ENCODE results near the gene TMEM161B.

TMEM161B gene

DNA sequence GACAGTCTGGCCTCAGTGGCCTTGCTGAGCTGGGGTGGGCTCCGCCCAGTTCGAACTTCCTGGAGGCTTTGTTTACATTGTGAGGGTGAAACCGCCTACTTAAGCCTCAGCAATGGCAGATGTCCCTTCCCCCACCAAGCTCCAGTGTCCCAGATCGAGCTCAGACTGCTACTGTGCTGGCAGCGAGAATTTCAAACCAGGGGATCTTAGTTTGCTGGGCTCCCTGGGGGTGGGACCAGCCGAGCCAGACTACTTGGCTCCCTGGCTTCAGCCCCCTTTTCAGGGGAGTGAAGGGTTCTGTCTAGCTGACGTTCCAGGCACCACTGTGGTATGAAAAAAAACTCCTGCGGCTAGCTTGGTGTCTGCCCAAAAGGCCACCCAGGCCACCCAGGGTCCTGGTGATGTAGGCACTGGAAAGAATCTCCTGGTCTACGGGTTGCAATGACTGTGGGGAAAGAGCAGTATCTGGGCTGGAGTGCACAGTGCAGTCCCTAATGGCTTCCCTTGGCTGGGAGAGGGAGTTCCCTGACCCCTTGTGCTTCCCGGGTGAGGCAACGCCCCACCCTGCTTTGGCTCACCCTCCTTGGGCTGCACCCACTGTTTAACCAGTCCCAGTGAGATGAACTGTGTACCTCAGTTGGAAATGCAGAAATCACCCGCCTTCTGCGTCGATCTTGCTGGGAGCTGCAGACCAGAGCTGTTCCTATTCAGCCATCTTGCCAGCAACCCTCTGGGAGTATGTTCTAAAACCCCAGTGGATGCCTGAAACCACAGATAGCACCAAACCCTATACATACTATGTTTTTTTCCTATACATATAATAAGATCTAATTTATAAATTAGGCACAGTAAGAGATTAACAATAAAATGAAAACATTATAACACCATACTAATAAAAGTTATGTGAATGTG lies 95.5 kb downstream of the TMEM161B start:
- H3K4me3 ChIP-seq (ENCODE audit: low read length): no peak overlapping the region
- no peak for TF ChIP-seq ZNF274 (IDR thresholded peaks at IDR 0.05; ENCODE audit: low read depth, low read length)

DNA sequence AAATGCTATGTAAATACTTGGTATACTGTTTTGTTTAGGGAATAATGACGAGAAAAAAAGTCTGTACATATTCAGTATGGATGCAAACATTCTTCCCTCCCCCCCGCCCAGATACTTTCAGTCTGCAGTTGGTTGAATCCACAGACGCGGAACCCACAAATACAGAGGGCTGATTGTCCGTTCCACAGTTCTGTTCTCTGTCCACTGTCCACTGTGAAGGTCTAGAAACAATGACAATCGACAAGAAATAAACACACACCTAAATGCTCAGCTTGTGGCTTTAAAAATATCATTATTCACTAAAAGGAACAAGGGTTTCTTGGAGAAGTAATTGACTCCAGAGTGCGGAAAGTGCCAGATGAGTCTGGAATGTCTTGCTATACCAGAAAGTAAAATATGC lies 109.1 kb downstream of the TMEM161B start:
- TF ChIP-seq ZNF274 (IDR thresholded peaks at IDR 0.05; ENCODE audit: low read depth, low read length): no peak
- H3K4me3 ChIP-seq (ENCODE audit: low read length): no peak overlapping the region

DNA sequence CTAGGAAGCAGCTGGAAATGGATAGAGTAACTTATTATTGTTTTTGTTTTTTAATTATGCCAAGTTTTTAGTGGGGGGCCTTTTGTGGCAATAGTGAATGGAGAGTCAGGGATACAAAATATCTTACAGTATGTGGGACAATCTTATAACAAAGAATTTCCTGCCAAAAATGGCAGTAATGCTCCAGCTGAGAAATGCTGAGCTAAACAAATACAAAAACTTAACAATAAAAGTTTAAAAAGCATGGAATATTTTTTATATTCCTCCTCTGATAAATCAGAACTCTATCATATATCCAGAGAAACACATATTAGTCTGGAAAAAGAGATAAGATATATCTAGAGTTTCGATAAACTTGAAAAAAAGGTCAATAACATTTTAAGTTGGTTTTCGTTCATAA lies 110.6 kb downstream of the TMEM161B start:
- no peak overlapping the region for H3K4me3 ChIP-seq (ENCODE audit: low read length)
- no peak for TF ChIP-seq ZNF274 (IDR thresholded peaks at IDR 0.05; ENCODE audit: low read depth, low read length)

DNA sequence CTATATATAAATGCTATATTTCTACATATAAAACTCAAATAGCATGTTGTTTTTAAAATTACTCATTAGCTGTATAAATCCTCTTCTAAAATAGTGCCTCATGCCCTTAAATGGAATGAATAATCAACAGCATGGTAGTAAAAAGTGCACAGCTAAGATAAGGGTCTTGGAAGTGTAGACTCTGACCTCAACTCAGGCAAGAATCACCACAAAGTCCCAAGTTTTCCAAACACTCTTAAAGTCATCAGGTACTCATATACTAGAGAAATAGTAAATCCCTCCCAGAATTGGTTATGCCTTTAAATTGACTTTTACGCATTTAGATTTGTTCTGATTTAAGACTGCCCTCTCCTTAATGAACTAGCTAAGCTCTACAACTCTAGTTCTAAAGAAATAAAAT lies 113.8 kb downstream of the TMEM161B start:
- H3K4me3 ChIP-seq (ENCODE audit: low read length): no peak overlapping the region
- no peak for TF ChIP-seq ZNF274 (IDR thresholded peaks at IDR 0.05; ENCODE audit: low read depth, low read length)

DNA sequence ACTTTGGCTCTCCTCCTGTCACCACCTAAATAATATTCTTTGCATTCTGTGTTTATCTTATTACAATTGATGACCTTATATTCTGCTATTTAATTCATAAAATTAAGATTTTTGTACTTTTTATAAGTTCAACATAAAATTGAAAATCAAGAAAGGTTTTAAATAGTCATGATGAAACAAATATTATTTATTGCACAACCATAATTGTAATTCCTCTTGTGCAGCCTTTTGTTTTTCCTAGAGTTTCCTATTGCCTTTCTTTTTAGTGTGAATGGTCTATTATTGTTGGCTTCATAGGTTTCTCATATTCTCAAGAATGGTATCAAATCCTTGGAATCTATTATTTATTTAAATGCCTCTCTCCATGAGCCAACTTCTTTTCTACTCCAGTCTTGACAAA lies 117.9 kb downstream of the TMEM161B start:
- no peak for TF ChIP-seq ZNF274 (IDR thresholded peaks at IDR 0.05; ENCODE audit: low read depth, low read length)
- H3K4me3 ChIP-seq (ENCODE audit: low read length): no peak overlapping the region

DNA sequence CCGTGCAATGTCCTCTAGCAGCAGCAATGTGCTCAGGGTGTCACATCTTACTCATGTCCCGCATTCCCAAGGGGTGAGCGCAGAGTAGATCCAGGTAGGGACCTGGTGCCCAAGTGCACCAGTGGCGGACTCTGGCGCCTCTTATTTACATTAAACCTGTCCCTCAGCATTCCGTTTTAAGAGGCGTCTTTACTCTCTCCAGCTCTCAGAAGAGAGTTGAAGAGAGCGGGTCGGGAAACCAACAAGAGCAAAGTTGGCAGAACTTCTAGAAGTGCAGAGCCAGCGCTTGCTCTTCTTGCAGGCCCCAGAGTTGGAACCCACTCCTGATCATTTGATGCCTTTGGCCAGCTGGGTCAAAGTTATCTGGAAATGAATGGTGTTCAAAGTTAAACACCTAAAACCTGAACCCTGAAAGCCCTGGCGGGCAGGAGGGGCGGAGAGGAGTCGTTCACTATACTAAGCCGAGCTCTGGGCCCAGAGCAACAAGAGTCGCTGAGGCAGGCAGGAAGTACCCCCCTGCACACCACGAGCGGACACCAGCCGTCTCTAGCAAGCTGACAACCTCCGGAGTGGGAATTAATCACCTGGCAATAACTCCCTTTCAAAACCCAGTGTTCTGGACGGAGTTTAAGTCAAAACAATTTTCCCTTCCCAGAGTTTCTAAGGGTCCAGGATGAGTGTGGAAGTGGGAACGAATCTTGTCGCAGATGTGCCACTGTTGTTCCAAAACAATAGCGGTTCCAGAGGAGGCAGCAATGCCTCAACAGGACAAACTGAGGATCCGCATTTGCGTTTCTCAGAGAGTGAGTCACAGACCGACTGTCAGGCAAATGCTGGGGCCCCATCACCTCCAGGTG lies 122.8 kb downstream of the TMEM161B start:
- H3K4me3 ChIP-seq (ENCODE audit: low read length): peak overlapping the region; percentile 12; the same call in 1 of the 2 replicates
- no peak for TF ChIP-seq ZNF274 (IDR thresholded peaks at IDR 0.05; ENCODE audit: low read depth, low read length)

DNA sequence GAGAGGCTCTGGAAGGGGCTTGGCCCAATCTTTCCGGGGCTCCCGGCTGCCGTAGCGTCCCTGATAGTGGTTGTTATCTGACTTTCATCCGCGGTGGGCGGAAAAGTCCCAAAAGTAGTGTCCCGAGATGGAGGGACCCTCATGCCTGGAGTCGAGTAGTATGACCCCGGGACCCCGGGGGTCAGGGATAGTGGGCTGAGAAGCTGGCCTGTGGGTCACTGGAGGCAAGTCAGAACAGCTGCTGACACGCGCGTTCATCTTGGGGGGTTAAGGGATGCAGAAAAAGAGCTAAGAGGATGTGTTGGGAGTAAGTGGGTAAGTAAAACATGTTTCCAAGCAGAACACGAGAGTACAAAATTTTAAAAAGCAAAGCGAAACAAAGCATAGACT lies 123.4 kb downstream of the TMEM161B start:
- H3K4me3 ChIP-seq (ENCODE audit: low read length): peak overlapping the region; percentile 12; the same call in 1 of the 2 replicates
- no peak for TF ChIP-seq ZNF274 (IDR thresholded peaks at IDR 0.05; ENCODE audit: low read depth, low read length)
